HG03139 (cell line): Measurements from ENCODE around the gene ATG16L2.
"Not testable (repeated sequence)": the region's sequence is repeated elsewhere in the genome, so short reads cannot be mapped to it uniquely, and the experiment has no call there.

ENCODE experiments used
- ATAC-seq: cut with Tn5 transposase; IDR thresholded peaks from one replicate; pipeline ENCODE4 v1.9.1; 2021; ENCODE audit not compliant: unreplicated experiment

ATG16L2 gene

GRCh38 chr11:72838691-72839305, 24.6 kb downstream of the ATG16L2 start:
- no peak for ATAC-seq

DNA sequence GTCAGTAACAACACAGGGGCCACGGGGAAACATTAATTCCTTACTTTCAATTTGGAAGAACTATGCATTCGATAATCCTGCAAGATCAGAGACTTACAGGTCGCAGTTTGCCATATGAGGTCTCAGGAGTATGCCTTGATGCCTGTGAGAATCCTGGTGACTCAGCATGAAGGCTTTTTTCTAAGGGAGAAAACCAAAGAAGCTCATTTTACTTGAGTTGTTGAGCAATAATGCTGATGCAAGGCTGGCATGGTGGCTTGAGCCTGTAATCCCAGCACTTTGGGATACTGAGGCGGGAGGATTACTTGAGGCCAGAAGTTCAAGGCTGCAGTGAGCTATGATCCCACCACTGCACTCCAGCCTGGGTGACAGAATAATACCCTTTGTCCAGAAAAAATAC, 26.6 kb downstream of the ATG16L2 start:
- no peak for ATAC-seq

GRCh38 chr11:72841397-72841796, 27.2 kb downstream of the ATG16L2 start:
- ATAC-seq: no peak

GRCh38 chr11:72842126-72842525, 27.9 kb downstream of the ATG16L2 start:
- ATAC-seq: no peak

GRCh38 chr11:72842653-72843330, 28.6 kb downstream of the ATG16L2 start:
- ATAC-seq: no peak

DNA sequence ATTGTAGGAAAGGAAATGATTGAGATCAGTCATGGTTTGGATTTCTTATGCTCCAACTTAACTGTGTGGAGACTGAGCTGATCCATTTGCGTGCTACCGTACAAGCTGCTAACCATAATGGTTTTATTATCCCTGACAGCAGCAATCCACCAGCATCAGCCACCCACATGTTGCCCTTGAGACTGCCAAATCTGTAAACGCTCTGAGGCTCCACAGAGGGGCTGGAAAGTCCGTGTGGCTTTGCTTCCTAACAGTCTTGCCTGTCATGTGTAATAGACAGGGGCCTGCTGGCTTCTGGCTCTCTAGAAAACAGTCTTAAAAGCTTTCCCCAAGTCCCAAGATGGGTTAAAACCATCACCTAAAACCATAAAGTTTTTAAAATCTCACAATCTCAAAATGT, 30.1 kb downstream of the ATG16L2 start:
- ATAC-seq: no peak

DNA sequence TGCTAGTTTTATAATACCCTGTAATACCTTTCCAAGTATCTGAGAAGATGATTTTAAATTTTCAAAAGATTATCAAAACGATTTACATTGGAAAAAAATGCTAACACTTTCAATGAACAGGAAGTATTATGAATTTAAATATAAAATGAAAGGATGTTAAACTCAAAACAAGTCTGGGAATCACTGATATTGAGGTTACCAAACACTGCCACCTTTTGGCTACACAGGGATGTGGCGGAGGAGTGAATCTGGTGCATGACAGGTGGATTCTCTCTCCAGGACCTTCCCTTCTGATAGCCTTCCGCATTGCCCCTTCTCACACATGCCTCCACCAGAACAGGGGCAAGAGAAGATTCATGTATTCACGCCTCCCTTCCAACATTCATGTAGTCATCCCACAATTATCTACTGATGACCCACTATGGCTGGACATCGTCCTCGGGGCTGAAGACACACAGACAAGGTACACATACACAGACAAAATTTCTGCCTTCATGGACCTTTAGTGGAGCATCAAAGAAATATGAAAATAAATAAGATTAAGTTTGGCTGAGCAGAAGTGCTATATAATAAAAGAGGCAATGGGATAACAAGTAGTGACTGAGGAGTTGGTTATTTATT, 34.7 kb downstream of the ATG16L2 start:
- ATAC-seq: no peak

- no peak for ATAC-seq
Observed at GRCh38 chr11:72850832-72851231, 36.6 kb downstream of the ATG16L2 start.

- ATAC-seq: no peak
Observed at GRCh38 chr11:72851726-72852125, 37.5 kb downstream of the ATG16L2 start.

DNA sequence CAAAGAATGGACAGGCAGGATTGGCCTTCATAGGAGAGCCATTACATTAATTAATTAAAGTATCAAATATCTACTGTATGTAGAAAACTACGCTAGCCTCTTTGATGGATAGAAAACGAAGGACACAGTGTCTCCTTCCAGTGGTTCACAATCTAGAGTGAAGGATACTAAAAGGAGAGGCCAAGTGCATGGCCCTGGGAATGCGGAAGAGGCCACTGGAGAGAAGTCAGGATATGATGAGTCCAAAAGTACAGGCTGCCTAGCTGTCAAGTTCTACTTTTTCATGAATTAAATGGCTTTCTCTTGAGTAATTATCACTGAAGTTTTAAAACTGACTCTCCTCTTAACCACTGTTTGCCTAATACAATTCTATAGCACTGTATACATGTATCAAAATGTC, 41.9 kb downstream of the ATG16L2 start:
- no peak for ATAC-seq

DNA sequence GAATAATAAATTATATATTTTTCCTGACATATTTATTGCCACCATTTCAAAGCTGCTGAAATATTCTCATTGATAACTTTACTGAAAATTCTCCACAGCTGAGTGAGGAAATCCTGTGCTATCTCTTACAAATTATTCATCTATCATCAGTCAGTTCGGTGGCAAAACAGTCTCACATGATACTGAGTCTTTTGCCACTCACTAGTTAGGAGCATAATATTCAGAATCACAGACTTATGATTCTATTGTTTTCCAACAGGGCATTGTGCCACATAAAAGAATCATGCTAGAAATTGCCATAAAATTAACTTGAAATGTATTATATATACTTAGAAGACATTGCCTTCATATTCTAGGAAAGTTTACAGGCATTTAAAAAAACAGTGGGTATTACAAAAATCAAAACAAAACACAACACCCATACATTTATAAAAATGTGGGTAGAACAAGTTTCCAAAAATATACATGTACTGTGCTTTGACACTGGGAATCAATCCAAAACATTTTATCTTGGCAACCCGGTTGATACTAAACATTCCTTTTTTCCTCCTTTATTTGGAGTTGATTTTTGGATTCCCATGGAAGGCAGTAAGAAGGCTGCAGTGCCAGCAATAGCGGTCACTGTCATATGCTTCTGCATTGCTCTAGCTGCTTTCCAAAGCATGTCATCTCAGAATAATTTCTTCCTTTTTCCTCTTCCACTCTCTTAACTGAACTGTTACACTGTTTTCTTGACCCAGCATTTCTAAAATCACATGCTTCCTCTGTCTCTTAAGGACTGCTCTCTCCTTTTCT, 42.5 kb downstream of the ATG16L2 start:
- no peak for ATAC-seq

DNA sequence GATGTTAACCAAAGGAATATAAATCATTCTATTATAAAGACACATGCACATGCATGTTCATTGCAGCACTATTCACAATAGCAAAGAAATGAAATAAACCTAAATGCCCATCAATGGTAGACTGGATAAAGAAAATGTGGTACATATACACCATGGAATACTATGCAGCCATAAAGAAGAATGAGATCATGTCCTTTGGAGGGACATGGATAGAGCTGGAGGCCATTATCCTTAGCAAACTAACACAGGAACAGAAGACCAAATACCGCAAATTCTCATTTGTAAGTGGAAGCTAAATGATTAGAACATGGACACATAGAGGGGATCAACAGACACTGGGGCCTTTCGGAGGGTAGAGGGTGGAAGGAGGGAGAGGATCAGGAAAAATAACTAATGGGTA, 44.1 kb downstream of the ATG16L2 start:
- not testable (repeated sequence) for ATAC-seq

DNA sequence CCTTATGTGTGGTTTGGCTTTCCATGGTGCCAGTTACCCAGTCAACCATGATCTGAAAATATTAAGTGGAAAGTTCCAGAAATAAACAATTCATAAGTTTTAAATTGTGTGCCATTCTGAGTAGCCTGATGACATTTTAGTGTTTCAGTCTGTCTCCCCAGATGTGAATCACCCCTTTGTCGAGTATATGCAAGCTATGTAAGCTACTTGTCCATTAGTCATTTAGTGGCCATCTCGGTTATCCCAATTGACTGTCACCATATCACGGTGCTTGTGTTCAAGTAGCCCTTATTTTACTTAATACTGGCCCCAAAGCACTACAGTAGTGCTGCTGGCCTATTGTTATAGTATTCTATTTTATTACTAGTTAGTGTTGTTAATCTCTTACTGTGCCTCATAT, 44.9 kb downstream of the ATG16L2 start:
- ATAC-seq: no peak

- no peak for ATAC-seq
Observed at GRCh38 chr11:72860010-72860409, 45.8 kb downstream of the ATG16L2 start.

- no peak for ATAC-seq
Observed at GRCh38 chr11:72860592-72860991, 46.4 kb downstream of the ATG16L2 start.

DNA sequence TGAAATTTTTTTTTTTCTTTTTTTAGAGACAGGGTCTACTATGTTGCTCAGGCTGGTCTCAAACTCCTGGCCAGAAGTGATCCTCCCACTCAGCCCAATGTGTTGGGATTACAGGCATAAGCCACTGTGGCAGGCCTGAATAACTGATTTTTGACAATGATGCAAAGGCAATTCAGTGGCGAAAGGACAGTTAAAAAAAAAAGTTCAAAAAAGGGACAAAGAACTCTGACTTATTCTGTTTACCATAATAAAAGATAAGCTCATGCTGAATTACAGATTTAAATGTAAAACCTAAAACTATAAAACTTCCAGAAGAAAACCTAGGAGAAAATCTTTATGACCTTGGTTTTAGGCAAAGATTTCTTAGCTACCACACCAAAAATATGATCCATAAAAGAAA, 48.9 kb downstream of the ATG16L2 start:
- no peak for ATAC-seq

- no peak for ATAC-seq
Observed at GRCh38 chr11:72863916-72864315, 49.7 kb downstream of the ATG16L2 start.

DNA sequence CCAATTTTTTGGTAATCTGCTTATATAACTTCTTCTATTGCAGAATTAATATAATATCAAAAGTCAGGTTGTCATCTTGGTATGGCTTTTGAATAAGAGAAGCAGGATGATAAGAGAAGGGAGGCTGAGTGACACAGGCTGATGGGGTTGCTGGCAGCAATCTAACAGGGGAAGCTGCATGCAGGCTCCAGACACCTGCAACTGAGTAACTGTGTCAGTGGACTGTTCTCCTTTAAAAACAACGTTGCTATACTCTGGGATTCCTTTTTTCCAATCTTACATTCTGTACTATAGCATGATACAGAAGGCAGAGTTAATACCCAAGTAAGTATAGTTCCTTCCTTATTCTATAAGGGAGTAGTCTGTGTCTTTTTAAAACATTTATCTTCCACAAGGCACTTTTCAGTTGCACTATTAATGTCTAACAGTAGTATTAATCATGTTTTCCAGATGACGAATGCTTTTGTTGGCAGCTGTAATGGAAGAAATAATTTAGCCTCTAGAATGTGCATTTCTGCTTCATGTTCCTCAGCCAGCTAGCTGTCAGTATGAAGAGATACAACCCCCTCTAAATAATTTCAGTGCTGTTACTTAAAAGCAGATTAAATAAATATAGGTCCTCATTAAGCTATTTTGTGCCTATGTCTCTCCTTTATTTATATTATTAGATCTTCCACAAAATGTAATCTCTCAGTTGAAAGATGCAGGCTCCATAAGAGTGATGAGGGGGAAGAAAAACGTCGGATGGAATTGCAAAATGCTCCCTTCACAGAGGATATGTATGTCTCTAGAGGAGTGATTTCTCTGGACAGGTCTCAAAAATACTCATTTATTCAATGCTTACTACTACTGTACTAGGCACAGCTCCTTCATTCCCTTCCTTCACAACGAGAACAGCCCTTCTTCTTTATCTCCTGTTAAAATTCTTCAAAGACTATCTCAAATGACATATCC, 50.8 kb downstream of the ATG16L2 start:
- no peak for ATAC-seq

DNA sequence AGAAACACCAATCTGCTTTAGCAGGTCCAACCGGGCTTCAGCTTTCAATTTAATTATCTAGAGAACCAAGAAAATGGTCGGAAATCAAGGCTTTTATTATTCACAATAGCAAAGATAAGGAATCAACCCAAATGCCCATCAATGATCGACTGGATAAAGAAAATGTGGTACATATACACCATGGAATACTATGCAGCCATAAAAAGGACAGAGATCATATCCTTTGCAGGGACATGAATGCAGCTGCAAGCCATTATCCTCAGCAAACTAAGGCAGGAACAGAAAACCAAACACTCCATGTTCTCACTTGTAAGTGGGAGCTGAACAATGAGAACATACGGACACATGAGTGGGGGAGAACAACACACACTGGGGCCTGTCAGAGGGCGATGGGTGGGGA, 53.8 kb downstream of the ATG16L2 start:
- ATAC-seq: no peak

GRCh38 chr11:72869831-72870230, 55.6 kb downstream of the ATG16L2 start:
- ATAC-seq: no peak

GRCh38 chr11:72871119-72871518, 56.9 kb downstream of the ATG16L2 start:
- ATAC-seq: no peak
